ENCODE measurements around the gene GPR173. TPM values are rescaled to one million over a fixed set of nuclear protein-coding genes. Genes with fewer than 3 reads are reported as not detected.

Gene GPR173
- total RNA-seq, 2 donors from 2014 or later, result 2.3 to 2.7 TPM

DNA sequence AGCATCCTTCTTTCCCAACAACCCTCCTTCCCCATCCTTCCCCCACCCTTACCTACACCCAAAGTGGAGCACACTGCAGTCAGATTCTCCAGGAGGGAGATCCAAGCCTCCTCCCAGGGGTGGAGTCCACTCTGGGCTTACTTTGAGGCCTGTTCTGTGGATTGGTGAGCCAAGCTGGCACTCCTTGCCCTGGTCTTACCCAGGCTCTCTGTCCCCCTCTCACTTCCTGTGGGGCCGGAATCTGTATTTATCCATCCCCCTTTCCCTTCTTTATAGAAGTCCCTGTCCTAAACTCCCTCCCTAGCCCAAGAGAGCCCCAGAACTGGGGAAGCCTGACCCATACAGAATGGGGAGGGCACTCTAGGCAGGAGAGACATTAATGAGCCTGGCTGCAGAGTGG is 30.4 kb downstream of the GPR173 start:
- TF ChIP-seq, protein P1, sequence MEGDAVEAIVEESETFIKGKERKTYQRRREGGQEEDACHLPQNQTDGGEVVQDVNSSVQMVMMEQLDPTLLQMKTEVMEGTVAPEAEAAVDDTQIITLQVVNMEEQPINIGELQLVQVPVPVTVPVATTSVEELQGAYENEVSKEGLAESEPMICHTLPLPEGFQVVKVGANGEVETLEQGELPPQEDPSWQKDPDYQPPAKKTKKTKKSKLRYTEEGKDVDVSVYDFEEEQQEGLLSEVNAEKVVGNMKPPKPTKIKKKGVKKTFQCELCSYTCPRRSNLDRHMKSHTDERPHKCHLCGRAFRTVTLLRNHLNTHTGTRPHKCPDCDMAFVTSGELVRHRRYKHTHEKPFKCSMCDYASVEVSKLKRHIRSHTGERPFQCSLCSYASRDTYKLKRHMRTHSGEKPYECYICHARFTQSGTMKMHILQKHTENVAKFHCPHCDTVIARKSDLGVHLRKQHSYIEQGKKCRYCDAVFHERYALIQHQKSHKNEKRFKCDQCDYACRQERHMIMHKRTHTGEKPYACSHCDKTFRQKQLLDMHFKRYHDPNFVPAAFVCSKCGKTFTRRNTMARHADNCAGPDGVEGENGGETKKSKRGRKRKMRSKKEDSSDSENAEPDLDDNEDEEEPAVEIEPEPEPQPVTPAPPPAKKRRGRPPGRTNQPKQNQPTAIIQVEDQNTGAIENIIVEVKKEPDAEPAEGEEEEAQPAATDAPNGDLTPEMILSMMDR (IDR thresholded peaks at IDR 0.05), result no peak
- Histone ChIP-seq H3K27ac (peak overlapping the region; percentile 30 to 43), H3K4me1 (ENCODE audit: control insufficient read depth in 1 of 2, low read depth in 2 of 2) (peaks cover 0 to 3% of the 10 kb centered on the region in 2 donors), H3K27me3 (replicated peaks; ENCODE audit: insufficient read depth) (no peaks in the 10 kb centered on the region), H3K9me3 (no peaks in the 10 kb centered on the region), H3K4me3 (no peak overlapping the region), H3K36me3 (no peaks in the 10 kb centered on the region)
- DNase-seq (ENCODE audit: low spot score), result no peak
- ATAC-seq (ENCODE audit: insufficient number of reproducible peaks, low FRiP score, low read depth), result no peak

DNA sequence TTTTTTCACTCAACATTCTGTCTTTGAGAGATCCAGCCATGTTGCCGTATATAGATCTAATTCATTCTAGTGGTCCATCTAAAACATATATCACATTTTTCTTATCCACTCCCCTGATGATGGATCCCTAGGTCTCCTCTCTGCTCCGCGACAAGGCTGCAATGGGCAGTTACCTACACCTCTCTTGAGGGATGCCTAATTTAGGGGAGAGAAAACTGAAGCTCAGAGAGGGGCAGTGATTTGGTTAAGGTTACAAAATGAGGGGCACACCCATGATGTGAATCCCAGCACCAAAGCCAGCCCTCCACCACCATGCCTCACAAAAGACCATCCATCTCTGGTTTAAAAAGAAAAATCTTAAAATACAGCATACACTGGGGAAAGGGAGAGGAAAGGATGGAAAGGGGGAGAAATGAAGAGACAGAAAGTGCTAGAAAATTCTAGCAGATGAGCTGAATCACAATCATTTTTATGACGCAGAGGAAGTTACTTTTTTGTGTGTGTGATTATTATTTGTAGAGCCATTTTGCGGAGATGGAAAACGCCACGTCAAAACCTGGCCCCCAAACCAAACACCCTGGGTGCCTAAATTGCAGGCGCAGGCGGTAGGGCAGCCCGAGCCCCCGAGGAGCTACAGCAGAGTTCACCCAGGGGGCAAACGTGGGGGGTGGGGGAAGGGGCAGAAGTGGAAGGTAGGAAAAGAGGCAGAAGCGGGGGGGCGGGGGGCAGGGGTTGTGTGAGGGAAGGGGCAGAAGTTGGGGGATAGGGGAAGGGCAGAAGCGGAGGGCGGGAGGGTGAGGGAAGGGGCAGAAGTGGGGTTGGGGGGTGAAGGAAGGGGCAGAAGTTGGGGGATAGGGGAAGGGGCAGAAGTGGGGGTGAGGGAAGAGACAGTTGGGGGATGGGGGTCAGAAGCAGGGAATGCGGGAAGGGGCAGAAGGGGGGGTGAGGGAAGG is 32.3 kb downstream of the GPR173 start:
- peak overlapping the region; percentile 83 for H3K4me3 ChIP-seq
- TF ChIP-seq, protein P1 (IDR thresholded peaks at IDR 0.05), result no peak
- H3K27ac ChIP-seq, result peak overlapping the region; percentile 75 to 78
- DNase-seq (ENCODE audit: low spot score) (no peak), ATAC-seq (ENCODE audit: insufficient number of reproducible peaks, low FRiP score, low read depth) (no peak)
- no peaks in the 10 kb centered on the region for H3K27me3 ChIP-seq (replicated peaks; ENCODE audit: insufficient read depth)
- peaks cover 5 to 23% of the 10 kb centered on the region in 2 donors for H3K4me1 ChIP-seq (ENCODE audit: control insufficient read depth in 1 of 2, low read depth in 2 of 2)
- no peaks in the 10 kb centered on the region for H3K9me3 ChIP-seq
- peaks cover 11% of the 10 kb centered on the region for H3K36me3 ChIP-seq

DNA sequence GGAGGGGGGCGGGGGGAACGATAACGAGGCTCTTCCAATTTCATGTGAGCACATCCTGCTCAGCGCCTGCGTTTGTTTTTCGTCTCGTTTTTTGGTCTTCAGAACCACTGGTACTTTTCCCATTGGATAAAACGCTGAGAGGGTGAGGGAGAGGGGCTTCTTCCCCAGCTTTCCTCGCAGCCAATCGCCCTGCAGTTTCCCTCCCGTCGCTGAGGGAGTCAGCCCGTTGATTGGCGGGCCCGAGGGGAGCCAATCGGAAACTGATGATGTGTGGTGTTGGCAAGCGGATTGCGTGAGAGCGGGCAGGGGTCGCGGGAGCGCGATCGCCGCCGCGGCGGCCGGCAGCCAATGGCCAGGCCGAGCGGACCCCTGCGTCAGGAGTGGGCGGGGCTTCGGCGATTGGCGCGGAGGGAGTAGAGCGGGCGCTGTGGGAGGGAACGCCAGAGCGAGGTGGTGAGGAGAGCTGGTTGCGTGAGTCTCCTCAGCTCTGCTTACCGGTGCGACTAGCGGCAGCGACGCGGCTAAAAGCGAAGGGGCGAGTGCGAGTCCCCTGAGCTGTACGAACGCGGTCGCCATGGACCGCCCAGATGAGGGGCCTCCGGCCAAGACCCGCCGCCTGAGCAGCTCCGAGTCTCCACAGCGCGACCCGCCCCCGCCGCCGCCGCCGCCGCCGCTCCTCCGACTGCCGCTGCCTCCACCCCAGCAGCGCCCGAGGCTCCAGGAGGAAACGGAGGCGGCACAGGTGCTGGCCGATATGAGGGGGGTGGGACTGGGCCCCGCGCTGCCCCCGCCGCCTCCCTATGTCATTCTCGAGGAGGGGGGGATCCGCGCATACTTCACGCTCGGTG is 33.6 kb downstream of the GPR173 start, which contains the start of gene TSPYL2:
Gene TSPYL2 (plus strand): TSS at position 443 of the 848 bp plus-strand sequence. CDS start 132 bp downstream, at position 575.
- H3K36me3 ChIP-seq, result peaks cover 12% of the 10 kb centered on the region

DNA sequence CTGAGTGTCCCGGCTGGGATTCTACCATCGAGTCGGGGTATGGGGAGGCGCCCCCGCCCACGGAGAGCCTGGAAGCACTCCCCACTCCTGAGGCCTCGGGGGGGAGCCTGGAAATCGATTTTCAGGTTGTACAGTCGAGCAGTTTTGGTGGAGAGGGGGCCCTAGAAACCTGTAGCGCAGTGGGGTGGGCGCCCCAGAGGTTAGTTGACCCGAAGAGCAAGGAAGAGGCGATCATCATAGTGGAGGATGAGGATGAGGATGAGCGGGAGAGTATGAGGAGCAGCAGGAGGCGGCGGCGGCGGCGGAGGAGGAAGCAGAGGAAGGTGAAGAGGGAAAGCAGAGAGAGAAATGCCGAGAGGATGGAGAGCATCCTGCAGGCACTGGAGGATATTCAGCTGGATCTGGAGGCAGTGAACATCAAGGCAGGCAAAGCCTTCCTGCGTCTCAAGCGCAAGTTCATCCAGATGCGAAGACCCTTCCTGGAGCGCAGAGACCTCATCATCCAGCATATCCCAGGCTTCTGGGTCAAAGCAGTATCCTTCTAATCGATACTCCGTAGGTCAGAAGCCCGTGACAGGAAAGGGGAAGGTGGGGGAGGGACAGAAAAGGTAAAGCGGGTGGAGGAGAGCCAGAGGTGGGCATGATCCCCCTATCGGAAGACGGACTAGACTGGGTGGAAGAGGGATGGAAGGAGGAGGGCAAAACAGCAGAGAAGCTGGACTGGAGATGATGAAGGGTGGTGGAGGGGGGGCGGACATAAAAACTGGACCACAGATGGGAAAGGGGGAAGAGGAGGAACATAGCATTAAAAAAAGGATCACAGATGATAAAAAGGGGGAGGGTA is 34.4 kb downstream of the GPR173 start:
- peak overlapping the region; percentile 83 for H3K4me3 ChIP-seq
- TF ChIP-seq, protein P1 (IDR thresholded peaks at IDR 0.05), result no peak
- H3K27me3 ChIP-seq (replicated peaks; ENCODE audit: insufficient read depth), result no peaks in the 10 kb centered on the region
- H3K27ac ChIP-seq, result peak overlapping the region; percentile 88 to 93
- peaks cover 5 to 42% of the 10 kb centered on the region in 2 donors for H3K4me1 ChIP-seq (ENCODE audit: control insufficient read depth in 1 of 2, low read depth in 2 of 2)
- H3K9me3 ChIP-seq, result no peaks in the 10 kb centered on the region
- ATAC-seq (ENCODE audit: insufficient number of reproducible peaks, low FRiP score, low read depth), result no peak
- peaks cover 12% of the 10 kb centered on the region for H3K36me3 ChIP-seq
- DNase-seq (ENCODE audit: low spot score), result no peak

More for the DNA sequence above, 33.6 kb downstream of the GPR173 start, which contains the start of gene TSPYL2:
- peaks cover 5 to 34% of the 10 kb centered on the region in 2 donors for H3K4me1 ChIP-seq (ENCODE audit: control insufficient read depth in 1 of 2, low read depth in 2 of 2)
- peak within 1 kb of the TSS; percentile 88 to 93 for H3K27ac ChIP-seq
- H3K4me3 ChIP-seq, result peak within 1 kb of the TSS; percentile 83
- no peaks in the 10 kb centered on the region for H3K9me3 ChIP-seq
- ATAC-seq (ENCODE audit: insufficient number of reproducible peaks, low FRiP score, low read depth), result peak; percentile 83
- peak; percentile 78 for DNase-seq (ENCODE audit: low spot score)
- TF ChIP-seq, protein P1 (IDR thresholded peaks at IDR 0.05), result no peak
- no peaks in the 10 kb centered on the region for H3K27me3 ChIP-seq (replicated peaks; ENCODE audit: insufficient read depth)

Data from thoracic aorta (tissue), 2 donors.